Measurements from ENCODE around the gene BLCAP. TPM values are rescaled to one million over a fixed set of nuclear protein-coding genes. Genes with fewer than 3 reads are reported as not detected.

The BLCAP gene
- 49.0 and 57.0 TPM in 2 replicates for total RNA-seq

DNA sequence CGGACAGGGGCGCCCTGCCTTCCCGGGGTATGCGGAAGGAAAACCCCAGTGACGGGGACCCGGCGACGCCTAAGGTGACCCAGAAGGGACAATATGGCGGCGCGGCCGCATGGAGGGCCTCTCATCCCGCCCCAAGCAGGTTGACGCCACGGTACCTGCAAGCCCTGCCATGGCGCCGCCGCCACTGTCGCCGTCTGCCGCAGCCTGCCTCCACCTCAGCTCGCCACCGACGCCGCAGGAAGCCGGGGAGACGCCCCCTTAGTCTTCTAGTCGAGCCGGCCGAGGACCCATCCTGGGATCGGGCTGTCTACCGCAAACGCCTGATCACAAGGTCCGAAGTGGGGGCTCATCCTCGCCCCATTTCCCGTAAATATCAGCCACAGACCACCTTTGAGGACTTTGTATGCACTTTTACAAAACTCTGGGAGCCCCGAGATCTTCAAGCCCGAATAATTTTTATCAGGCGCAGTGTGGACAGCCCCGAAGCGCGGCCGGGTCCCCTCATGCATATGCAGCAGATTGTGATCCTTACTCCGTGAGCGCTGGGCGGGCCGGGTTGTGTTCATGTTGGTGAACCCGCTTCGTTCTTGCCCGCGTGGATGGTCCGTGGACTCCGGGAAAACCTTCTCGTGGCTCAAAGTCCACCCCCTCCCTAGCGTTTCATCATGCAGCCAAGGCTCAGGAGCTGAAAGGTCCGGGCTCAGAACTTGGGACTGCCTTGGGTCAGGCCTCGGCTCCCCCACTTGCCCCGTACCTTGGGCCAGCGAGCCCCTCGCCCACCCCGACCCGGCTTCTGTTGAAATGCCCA, at the start of gene BLCAP:
Gene BLCAP (minus strand): TSS at position 239 of the 808 bp plus-strand sequence. CDS start 8,702 bp downstream, outside the sequence.

DNA sequence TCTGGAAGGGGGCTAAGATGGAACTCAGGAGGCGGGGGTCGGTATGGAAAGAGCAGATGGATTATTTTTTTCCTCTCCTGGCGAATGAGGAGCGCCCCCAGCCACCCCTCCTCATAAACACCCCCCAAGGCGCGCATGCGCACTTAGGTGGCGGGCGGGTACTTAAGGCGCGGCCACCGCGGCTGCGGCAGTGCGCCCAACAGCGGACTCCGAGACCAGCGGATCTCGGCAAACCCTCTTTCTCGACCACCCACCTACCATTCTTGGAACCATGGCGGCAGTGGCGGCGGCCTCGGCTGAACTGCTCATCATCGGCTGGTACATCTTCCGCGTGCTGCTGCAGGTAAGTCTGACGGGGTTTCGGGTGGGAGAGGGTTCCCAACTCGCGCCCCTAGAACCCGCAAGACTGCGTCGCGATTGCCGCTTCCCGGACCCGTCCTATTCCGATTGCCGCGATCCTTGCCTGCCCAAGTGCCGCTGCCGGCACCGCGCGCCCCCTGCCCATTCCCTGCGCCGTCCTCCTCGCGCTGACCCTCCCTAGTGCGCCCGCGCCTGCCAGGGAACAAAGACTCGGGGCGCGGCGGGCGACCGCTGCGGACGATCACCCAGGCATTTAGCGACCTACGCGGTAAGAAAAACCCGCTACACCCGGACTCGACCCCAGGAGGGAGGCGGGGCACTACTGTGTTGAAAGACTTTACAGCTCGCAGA, 6.5 kb downstream of the BLCAP start, which contains the start of gene NNAT:
Gene NNAT (plus strand): TSS at position 190 of the 711 bp plus-strand sequence. CDS start 82 bp downstream, at position 272.

Other genes starting within 250 kb of the BLCAP start
- gene MANBAL, start 238.2 kb downstream of the BLCAP start, total RNA-seq: 12.2 and 14.7 TPM in 2 replicates
- gene SRC, start 181.7 kb downstream of the BLCAP start, total RNA-seq: 17.0 and 26.9 TPM in 2 replicates
- not detected in 2 replicates for gene NNAT, start 6.6 kb downstream of the BLCAP start, total RNA-seq
- 28.9 and 35.9 TPM in 2 replicates for gene CTNNBL1, start 166.2 kb upstream of the BLCAP start, total RNA-seq

Measured in thoracic aorta endothelial cell (primary cell).